HT-29 (cell line): Measurements from ENCODE around the gene RNU2-63P. TPM values are rescaled to one million over a fixed set of nuclear protein-coding genes. Genes with fewer than 3 reads are reported as not detected.
"Not testable (repeated sequence)": the region's sequence is repeated elsewhere in the genome, so short reads cannot be mapped to it uniquely, and the experiment has no call there.

Experiments
- DNase-seq: peaks from one replicate; pipeline ENCODE4 v3.0.0-alpha.2; 2015; ENCODE audit warnings: low spot score
- total RNA-seq: library from RNA; depleted of rRNA; stranded (reverse); fragments of >200 nt; shearing (Covaris generic); gene quantifications from 2 replicates; pipeline ENCODE4 v1.2.3, GENCODE V29; 2014

Gene RNU2-63P
- total RNA-seq, 1 experiment from 2014 or later: not detected

DNA sequence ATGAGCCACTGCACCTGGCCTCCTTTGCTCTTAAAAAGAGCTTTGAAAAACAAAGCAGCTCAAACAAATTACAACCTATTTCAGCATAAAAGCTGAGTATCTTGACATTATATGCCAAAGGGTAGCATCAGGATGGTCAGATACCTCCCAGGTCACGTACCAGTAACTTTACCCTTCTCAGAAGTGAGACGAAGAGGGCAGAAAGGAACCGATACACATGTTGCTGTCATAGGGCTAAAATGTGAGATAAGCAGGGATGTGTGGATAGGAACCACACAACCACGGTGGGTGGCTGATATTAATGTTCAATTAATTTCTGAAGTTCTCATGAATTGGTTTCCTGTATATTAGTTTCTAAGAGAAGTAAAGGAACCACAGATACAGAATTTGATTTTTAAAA lies 12.6 kb upstream of the RNU2-63P start:
- no peak for DNase-seq

DNA sequence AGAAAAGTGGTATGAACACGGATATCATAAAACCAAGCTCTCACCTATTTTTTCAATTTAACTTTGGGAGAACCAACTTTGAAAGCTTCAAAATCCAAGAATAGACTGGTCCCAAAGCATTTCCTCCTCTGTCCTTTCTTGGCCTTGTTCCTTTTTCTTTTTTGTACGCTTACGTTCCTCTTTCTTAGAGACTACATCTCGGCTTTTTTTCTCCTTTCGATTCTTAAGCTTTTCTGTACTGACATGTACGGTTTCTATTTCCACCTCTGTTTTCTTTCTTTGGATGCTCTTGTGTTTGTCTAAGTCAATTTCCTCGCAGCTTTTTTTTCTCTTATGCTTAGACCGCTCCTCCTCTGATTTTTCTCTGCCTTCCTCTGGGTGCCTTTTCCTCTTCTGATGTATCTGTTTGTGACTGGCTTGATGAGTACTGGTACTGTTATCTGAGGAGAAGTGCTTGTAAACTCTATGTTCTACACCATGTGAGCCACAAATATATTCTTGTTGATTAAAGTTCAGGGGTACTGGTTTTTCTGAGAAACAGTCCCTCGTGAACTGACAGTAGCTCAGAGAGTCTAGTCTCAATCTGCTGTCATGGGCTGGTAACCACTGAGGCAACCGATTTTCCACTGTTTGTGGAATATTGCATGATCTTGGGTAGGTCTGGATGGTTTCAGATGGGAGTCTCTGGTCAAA lies 11.5 kb upstream of the RNU2-63P start:
- DNase-seq: no peak

DNA sequence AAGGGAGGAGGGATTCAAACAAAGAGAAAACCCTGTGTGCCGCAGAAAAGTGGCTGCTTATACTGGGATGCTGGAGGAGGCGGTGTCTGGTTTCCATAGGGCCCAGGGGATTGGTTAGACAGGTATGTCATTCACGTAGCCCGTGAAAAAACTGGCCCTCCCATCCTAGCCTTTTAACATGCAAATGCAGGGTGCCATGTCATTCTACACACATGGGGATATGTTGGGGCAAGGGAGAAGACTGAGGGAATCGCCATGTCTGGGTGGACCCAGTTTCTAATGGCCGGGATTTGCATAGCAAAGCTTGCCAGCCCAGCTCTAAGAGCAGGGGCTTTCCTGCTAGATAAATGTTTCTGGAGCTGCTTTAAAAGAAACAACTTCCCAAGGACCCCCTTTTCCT lies 8.2 kb upstream of the RNU2-63P start:
- no peak for DNase-seq

DNA sequence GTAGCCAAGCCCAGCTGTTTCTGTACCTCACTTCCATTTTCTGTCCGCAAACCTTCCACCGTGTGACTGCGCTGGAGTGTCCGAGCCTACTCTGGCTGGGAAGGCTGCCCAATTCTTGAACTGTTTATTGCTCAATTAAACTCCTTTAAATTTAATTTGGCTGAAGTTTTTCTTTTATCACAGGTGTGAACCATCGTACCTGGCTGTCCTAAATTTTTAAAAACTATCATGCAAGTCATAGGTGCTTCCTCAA lies 6.2 kb upstream of the RNU2-63P start:
- no peak for DNase-seq

DNA sequence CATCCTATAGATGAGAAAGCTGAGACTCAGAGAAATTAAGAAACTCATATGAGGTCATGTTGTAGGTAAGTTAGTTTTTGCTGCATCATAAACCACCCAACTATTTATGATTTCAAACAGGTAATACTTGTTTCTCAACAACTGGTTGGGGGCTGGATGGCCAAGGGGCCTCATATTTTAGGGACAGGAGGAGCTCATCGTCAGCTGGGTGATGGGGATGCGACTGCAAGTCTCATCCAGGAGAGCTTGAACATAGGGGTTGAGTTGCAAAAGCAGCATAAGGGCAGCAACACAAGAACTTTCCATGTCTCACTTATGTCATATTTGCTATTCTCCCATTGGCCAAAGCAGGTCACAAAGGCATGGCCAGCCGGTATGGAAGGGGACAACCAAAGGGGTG lies 3.6 kb upstream of the RNU2-63P start:
- no peak for DNase-seq

DNA sequence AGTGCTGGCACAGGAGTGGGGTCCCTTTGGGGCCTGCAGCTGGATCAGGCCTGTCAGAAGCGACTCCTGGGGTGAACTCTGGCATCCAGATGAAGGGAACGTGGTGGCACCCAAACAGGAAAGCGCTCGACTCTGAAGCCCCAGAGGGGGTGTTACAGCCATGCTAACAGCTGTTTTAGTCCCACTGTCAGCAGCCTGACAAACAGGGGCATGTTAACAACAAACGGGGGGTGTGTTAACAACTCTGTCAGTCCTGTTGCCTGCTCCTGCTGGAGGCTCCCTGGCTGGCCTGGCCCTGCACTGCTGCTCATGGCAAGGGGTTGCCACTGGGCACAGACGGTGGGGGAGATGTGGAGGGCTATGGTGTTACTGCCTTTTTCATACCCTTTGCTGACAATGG lies 2.6 kb upstream of the RNU2-63P start:
- no peak for DNase-seq

DNA sequence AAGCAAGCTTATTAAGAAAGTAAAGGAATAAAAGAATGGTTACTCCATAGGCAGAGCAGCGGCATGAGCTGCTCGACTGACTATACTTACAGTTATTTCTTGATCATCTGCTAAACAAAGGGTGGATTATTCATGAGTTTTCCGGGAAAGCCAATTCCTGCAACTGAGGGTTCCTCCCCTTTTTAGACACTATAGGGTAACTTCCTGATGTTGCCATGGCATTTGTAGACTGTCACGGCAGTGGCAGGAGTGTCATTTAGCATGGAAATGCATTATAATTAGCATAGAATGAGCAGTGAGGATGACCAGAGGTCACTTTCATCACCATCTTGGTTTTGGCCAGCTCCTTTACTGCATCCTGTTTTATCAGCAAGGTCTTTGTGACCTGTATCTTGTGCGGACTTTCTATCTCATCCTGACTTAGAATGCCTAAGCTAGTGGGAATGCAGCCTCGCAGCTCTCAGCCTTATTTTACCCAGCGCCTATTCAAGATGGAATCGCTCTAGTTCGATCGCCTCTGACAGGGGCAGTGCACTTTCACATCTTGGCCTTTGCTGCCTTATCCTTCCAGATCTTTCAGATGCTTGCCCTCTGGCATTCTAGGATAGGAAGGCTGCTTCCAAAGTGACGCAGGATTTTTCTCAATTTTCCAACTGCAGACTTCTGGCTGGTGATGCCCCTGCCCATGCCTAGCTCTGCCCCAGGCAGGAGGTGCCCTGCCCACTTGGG lies 1.9 kb upstream of the RNU2-63P start:
- not testable (repeated sequence) for DNase-seq

DNA sequence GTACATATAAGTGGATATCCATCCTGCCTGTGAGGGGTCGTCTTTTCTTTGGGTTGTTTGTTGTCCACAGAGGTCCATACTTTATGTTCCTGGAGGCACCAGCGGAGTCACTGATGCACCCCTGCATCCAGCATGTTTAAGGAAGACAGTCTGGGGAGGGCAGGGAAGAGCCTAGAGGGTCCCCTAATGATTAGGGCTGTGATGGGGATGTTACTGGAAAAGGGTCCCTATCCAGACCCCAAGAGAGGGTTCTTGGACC lies 1.4 kb upstream of the RNU2-63P start:
- DNase-seq: not testable (repeated sequence)

DNA sequence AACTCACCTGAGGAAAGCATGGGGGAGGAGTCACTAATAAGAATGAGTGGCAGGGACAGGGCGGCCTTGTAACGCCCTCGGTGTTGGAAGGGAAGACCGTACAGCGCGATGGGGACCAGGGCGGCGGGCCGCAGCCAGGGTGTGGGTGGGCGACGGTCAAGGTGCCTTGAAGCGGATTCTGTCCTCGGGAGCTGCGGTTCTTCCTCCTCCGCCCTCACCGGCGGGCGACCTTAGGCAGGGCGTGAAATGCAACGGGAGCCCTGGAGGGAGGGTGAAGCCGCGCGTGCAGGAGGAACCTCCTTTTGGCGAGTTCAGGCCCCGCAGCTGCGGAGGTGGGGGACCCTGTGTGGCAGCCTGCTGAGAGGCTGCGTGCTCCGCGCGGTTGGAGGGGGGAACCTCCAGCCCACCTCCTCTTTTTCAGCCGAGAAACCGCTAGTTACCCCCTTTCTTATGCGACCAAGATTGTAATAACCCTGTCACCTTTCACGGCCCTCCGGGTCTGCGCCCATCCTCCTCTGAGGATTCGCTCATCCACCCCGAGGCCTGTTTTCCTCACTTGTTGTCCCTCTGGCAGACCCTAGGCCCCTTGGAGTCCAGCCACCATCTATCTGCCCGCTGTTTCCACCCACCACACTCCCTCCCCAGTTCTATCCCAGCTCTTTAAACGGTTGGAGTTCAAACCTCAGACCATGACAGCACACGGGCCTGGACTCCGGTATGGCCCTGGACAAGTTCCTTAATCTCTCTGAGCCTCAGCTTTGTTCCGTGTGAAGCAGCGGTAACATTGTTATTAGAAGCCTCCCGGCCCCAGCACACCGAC lies 823 bp upstream of the RNU2-63P start:
- no peak for DNase-seq

DNA sequence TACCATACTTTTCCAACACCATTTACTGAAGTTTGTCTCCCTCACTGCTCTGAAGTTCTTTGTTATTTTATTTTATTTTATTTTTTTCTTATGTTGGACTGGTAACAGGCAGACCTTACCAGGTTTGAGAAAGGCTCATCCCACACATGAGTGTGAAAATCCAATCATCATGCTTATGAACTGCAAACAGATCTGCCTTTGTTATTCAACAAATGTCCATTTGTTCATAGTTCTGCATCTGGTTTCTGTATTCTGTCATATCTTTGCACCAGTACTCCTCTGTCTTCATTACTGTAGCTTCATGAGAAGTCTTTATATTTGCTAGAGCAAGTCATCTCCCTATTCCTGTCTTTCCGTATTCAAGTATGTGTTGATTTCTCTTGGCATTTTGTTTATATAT lies 5.3 kb downstream of the RNU2-63P start:
- no peak for DNase-seq

DNA sequence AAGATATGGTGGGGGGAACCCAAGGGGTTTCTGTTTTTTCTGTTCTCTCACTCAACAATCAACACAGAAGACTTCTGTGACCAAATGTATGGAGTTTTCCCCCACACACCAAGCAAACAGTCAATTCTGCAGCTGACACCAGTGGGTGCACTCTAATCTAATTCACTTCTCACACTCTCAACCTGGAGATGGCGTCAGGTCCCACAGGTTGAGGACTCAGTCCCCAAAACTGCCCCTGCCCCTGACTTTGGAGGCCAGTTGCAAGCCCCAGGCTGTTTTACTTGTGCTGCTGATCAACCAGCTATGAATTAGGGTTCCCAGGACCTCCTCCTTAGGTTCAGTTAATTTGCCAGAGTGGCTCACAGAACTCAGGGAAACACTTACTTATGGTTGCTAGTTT lies 6.2 kb downstream of the RNU2-63P start:
- no peak for DNase-seq

DNA sequence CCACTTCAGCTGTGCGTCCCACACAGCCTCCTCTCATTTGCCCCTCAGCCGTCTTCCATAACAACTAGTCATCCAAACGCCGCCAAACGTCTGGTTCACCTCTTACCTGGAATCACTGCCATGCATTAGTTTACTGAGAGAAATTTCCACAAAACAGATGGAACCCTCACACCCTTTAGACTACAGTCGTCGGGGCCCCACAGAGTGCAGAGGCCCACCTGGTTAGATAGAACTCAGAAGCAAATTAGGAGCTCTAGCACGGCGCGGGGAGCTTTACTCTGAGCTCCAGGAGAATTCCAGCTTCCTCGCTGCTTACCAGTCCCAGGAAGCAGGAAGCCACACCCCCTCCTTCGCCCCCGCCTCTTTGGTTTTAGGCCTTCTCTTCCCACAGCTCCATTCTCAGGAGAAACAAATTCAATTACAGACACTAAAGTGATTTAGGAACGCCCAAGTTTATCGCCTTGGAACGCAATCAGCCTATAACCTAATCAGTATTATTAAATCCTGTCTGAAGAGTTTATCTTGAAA lies 9.4 kb downstream of the RNU2-63P start:
- DNase-seq: no peak

DNA sequence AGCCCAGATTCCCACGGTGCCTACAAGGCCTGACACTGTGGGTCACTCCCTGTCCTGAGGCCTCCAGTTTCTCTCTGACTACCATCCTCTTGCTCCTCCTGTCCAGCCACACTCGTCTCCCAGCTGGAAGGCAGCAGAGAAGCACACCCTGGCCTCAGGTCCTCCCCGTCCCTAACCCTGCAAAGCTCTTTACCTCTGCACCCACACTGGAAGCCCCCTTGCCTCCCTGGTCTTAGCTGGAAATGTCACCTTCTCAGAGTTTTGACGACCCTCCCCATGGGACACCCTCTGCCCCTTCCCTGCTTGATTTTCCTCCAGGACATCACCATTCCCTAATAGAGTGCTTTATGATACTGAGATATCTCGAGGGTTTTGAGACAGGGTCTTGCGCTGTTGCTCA lies 10.6 kb downstream of the RNU2-63P start:
- no peak for DNase-seq

DNA sequence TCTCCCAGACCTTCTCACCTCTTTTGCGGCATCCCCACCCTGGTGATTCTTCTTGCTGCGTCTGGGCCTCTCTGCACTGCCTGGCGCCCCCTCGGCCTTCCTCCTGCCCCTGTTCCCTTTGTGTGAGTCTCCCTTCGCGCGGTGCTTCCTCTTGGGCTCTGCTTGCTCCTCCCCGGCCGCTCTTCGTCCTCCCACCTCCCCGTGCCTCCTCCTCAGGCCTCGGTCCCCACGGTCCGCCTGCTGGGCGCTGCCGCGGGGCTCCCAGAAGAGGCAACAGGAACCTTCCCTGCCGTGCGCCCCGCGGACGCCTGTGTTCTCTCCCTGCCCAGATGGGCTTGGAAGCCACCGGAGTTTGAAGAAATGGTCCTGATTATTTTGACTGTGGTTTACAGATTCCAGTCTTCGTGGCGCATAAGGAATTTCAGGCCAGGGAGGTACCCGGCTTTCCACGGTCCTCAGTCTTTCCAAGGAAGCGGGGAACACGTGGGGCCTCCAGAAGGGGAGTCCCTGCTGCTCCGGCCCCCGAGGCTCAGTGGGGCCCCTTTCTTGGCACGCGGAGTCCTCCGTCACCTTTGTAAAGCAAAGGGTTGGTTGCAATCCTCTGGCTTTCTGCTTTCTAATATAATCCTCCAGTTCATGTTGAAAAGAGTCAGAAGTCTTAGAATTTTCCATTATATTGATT lies 13.1 kb downstream of the RNU2-63P start:
- no peak for DNase-seq

DNA sequence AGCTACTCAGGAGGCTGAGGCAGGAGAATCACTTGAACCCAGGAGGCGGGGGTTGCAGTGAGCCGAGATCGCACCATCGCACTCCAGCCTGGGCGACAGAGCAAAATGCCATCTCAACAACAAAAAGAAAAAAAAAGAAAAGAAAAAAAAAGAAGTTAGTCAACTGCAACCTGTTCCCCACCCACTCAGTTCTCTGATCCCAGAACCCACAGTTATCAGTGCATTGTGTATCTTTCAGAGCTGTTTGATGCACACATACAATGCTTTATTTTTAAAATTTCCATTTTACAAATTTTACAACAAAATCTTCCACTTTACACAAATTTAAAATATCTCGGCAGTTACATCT lies 14.0 kb downstream of the RNU2-63P start:
- no peak for DNase-seq

DNA sequence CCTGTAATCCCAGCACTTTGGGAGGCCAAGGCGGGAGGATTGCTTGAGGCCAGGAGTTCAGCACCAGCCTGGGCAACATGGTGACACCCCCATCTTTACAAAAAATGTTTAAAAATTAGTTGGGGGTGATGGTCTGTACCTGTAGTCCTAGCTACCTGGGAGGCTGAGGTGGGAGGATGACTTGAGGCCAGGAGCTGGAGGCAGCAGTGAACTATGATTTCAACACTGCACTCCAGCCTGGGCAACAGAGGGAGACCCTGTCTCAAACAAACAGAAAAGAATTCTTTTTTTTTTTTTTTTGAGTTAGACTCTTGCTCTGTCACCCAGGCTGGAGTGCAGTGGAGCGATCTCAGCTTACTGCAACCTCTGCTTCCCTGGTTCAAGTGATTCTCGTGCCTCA lies 15.9 kb downstream of the RNU2-63P start:
- not testable (repeated sequence) for DNase-seq

DNA sequence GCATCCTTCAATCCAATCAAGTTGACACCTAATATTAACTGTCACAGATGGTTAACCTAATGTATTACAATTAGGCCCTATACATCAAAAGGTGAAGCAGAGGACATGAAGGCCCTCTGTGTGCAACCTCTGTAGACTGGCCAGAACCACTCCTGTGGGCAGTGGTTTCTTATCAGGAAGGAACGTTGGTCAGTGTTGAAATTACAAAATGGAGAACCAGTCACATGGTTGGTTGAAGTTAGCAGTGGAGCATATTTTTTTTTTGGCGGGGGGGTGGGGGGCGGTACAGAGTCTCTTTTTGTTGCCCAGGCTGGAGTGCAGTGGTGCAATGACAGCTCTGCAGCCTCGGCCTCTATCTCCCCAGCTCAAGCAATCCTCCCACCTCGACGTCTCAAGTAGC lies 19.8 kb downstream of the RNU2-63P start:
- no peak for DNase-seq

DNA sequence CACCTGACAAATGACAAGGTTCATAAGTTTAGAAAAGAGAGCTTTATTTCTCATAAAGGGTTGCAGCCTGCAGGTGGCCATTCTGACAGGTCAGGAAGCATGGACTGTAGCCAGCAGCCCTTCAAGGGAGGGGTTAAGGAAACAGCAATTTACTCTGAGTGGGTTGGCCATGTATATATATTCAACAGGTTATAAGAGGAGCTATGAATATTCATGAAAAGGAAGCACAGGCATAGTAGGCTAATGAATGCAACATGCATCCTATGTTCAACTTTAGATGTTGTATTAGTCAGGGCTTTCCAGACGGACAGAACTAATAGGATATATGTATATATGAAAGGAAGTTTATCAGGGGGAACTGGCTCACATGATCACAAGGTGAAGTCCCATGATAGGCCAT lies 20.6 kb downstream of the RNU2-63P start:
- DNase-seq: no peak

DNA sequence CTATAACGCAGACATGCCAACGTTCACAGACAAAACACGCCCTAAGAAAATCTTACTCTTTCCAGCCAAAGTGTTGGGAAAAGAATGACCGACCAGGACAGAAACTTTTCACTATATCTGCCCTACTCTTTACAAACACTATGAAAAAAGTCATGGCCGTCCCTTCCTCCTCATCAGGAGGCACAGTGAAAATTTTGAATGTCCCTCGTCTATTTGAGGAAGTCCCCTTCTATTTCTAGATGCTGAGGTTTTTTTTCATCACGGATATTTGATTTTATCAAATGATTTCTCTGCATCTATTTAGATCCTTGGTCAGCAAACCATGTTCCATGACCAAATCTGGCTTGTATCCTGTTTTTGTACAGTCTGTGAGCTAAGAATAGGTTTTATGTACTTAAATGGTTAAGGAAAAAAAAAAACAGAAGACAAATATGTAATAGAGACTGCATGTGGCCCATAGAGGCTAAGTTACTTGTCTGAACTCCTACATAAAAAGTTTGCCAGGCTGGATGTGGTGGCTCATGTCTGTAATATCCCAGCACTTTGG lies 22.0 kb downstream of the RNU2-63P start:
- not testable (repeated sequence) for DNase-seq

DNA sequence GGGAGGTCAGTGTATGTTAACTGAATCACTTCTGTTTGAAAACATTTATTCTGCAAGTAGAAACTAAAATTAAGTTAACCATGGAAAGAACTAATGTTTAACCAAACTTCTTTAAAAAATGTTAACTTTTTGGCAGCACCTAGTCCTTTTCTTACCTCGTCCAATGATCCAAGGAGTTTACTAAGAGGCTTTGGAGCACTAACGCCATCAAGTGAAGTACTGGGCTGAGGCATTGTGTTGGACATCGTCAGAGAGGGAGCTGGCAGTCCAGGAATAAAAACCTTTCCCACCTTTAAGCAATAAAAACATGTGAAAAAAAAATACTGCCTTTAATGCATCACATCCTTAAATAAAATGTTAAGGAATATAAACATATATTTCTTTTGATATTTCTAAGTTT lies 23.8 kb downstream of the RNU2-63P start:
- not testable (repeated sequence) for DNase-seq

DNA sequence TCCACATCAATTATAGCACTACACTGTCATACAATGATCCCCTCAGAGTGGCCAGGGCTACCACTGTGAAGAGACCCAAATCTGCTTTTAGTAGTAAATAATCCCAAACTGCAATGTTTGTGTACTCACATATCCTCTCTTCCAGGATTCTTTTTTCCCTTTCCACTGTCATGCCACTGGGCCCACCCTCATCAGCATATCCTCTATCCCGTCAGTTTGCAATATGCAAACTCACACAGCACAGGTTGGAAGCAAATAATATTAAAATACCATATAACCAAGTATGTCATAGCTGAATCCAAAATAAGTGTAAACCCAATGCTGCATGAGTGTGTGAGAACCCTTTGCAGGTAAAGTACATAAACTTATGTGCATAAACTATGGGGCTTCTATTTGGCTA lies 28.9 kb downstream of the RNU2-63P start:
- not testable (repeated sequence) for DNase-seq

DNA sequence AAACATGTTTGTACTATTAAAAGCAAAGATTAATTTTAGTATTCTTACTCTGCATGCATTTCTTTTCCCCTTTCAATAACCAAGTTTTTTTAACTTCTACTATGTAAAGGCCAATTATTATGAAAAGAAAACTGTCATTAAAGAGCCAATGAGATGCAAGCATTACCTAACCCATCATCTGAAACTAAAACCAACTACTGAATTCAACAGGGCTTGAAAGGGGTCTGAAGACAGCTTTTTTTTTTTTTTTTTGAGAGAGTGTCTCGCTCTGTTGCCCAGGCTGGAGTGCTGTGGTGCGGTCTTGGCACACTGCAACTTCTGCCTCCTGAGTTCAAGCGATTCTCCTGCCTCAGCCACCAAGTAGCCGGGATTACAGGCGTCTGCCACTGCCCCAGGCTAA lies 30.4 kb downstream of the RNU2-63P start:
- DNase-seq: not testable (repeated sequence)
